Measurements from ENCODE around the gene CX3CR1.

GRCh38 chr3:39237027-39237426, 42.8 kb downstream of the CX3CR1 start:
- TF ChIP-seq, protein P1, sequence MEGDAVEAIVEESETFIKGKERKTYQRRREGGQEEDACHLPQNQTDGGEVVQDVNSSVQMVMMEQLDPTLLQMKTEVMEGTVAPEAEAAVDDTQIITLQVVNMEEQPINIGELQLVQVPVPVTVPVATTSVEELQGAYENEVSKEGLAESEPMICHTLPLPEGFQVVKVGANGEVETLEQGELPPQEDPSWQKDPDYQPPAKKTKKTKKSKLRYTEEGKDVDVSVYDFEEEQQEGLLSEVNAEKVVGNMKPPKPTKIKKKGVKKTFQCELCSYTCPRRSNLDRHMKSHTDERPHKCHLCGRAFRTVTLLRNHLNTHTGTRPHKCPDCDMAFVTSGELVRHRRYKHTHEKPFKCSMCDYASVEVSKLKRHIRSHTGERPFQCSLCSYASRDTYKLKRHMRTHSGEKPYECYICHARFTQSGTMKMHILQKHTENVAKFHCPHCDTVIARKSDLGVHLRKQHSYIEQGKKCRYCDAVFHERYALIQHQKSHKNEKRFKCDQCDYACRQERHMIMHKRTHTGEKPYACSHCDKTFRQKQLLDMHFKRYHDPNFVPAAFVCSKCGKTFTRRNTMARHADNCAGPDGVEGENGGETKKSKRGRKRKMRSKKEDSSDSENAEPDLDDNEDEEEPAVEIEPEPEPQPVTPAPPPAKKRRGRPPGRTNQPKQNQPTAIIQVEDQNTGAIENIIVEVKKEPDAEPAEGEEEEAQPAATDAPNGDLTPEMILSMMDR (IDR thresholded peaks at IDR 0.05) = no peak
- TF ChIP-seq POLR2A (IDR thresholded peaks at IDR 0.05) (no peak), POLR2AphosphoS5 (IDR thresholded peaks at IDR 0.05) (no peak)
